HG03521 (cell line): ENCODE measurements around the gene DRAM1.

Experiments used
- ATAC-seq: cut with Tn5 transposase; IDR thresholded peaks from one replicate; pipeline ENCODE4 v1.9.1; 2021; ENCODE audit warnings: mild to moderate bottlenecking, moderate library complexity; ENCODE audit not compliant: unreplicated experiment

DRAM1 gene

GRCh38 chr12:101939856-101940265 lies 62.5 kb downstream of the DRAM1 start:
- ATAC-seq = no peak

GRCh38 chr12:101940400-101940950 lies 63.1 kb downstream of the DRAM1 start:
- no peak for ATAC-seq

DNA sequence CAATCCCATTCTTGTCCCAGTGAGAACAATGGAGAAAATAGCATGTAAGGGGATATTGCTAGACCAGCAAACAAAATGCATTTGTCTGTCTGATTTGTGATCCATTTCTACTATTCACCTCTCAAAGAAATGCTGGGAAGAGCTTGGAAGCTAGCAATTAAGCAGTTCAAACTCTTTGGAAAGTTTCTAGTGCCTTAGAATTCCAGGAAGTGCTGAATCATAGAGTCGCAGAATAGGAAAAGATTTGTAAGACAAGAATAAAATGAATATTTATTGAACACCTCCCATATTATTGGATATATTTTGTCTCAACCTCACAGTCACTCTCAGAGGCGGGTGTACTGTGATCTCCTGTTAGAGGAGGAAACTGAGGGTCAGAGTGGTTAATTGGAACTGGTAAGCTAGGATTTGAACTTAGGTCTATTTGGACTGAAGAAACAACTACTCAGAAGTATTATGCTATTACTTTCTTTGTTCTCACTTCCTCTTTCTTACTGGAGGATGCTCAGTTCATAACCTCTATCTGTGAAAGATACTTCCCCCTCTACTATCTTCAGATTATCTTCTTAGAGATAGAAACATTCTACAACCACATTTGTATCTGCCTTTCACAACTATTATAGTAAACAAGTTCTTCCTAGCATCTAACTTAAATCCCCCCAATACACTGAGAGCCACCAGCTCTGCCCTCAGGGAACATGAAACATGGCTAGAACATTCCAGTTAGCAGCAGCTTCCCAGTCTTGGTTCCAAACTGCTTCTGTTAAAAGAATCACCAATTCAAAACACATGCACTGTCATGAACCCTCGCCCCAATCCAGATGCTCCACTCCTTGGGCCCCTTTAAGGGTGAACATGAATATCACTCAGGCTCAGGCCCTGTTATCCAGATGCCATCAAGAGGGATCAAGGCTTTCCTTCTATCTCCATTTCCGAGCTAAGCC lies 64.2 kb downstream of the DRAM1 start:
- peak; percentile 85 for ATAC-seq

- no peak for ATAC-seq
These were observed 64.8 kb downstream of the DRAM1 start for GRCh38 chr12:101942250-101942605.

- no peak for ATAC-seq
These were observed 68.2 kb downstream of the DRAM1 start for GRCh38 chr12:101945369-101946232.

- ATAC-seq = no peak
These were observed 68.8 kb downstream of the DRAM1 start for GRCh38 chr12:101946233-101946611.

DNA sequence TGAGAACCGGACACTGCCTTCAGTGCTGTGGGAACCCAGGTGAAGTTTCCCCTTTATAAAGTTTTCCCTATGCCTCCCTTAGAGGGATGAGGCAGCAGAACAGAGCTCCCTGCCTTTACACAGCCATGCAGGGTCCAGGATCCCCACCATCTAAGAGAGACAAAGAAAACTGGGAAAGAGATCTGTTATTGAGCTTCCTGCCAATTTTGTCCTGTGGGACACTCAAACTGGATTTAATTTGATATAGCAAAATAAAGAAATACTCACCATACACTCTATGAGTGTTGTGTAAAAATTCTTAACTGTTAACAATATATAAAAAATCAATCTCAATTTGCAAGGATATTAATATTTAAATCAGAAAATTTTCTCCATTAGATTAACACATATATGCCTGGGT lies 69.9 kb downstream of the DRAM1 start:
- ATAC-seq = no peak

- ATAC-seq = no peak
These were observed 71.0 kb downstream of the DRAM1 start for GRCh38 chr12:101948365-101948764.

GRCh38 chr12:101951002-101951670 lies 73.8 kb downstream of the DRAM1 start:
- ATAC-seq = no peak

DNA sequence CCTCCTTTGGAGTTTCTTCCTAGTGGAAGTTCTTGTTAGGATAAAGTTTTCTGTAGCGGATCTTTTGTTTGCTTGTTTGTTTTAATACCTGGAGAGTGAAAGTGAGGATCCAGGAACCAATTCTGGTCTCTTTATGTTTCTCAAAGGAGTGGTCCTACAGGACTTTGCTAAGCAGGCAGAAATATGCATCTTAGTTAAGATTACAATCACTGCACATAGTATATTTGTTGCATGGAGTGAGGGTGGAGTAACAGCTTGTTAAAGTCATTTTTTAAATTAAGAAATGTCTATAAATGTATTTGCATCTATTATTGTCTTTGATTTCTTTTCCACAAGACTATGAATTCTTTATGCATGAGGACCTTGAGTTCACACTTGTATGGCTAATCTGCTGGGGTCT lies 76.7 kb downstream of the DRAM1 start:
- no peak for ATAC-seq

GRCh38 chr12:101954676-101955075 lies 77.3 kb downstream of the DRAM1 start:
- no peak for ATAC-seq

- ATAC-seq = no peak
These were observed 80.0 kb downstream of the DRAM1 start for GRCh38 chr12:101957252-101957959.

DNA sequence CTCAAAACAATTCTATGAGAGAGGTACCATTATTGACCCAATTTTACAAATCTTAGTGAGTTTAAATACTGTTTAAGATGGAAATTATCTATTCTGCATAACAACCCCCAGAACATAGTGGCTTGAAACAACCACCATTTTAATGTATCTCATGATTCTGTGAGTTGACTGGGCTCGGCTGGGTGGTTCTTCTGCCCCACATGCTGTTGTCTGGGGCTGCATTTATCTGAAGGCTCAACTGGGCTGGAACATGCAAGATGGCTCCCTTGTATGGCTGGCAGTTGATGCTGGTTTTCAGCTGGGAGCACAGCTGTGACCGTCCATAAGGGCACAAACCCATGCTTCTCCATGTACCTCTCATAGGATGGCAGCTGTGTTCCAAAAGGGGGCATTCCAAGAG lies 82.2 kb downstream of the DRAM1 start:
- ATAC-seq = no peak

- ATAC-seq = no peak
These were observed 85.1 kb downstream of the DRAM1 start for GRCh38 chr12:101962486-101962885.

- no peak for ATAC-seq
These were observed 86.3 kb downstream of the DRAM1 start for GRCh38 chr12:101963697-101964096.

- ATAC-seq = no peak
These were observed 89.1 kb downstream of the DRAM1 start for GRCh38 chr12:101966496-101966895.

GRCh38 chr12:101967506-101967905 lies 90.1 kb downstream of the DRAM1 start:
- no peak for ATAC-seq

GRCh38 chr12:101968770-101969169 lies 91.4 kb downstream of the DRAM1 start:
- ATAC-seq = no peak
